Measurements from ENCODE around the gene DYSF. TPM values are rescaled to one million over a fixed set of nuclear protein-coding genes. Genes with fewer than 3 reads are reported as not detected.
"Not testable (repeated sequence)": the region's sequence is repeated elsewhere in the genome, so short reads cannot be mapped to it uniquely, and the experiment has no call there.

DYSF gene
- total RNA-seq, 1 experiment from 2014 or later: 0.31 TPM

GRCh38 chr2:71426721-71427120, 26.6 kb upstream of the DYSF start:
- H3K4me3 ChIP-seq (ENCODE audit: low read depth in 2 of 2, low read length in 2 of 2): no peak overlapping the region
- DNase-seq (ENCODE audit: low read depth, low spot score) (no peak), ATAC-seq (no peak)
- H3K9me3 ChIP-seq (ENCODE audit: control insufficient read depth, insufficient read depth, low read depth, low read length): no peaks in the 10 kb centered on the region
- TF ChIP-seq TCF7L2 (IDR thresholded peaks at IDR 0.05; ENCODE audit: low read depth, low read length): no peak
- TF ChIP-seq REST (IDR thresholded peaks at IDR 0.05; ENCODE audit: insufficient read depth in 1 of 2, low read depth in 2 of 2, low read length in 1 of 2): no peak
- no peak for TF ChIP-seq POLR2AphosphoS5 (IDR thresholded peaks at IDR 0.05; ENCODE audit: low read depth, low read length)
- TF ChIP-seq CTCF (IDR thresholded peaks at IDR 0.05): no peak
- TF ChIP-seq SIN3A (IDR thresholded peaks at IDR 0.05; ENCODE audit: borderline replicate concordance, insufficient read depth, low read depth, low read length): no peak
- no peaks in the 10 kb centered on the region for H3K27me3 ChIP-seq (ENCODE audit: control insufficient read depth, insufficient read depth, low read length)
- no peak overlapping the region for H3K27ac ChIP-seq (ENCODE audit: low read length)
- BruUV-seq (replicated peaks): no TSS peak
- in situ Hi-C loops (cut with HindIII; ENCODE audit: low pct_unique_long_range_greater_than_20kb, low sequenced_read_pairs): no loop called here
- peaks cover 50% of the 10 kb centered on the region for H3K36me3 ChIP-seq (ENCODE audit: control insufficient read depth, insufficient read depth, low read length)
- ChIA-PET CTCF (no interaction called here), POLR2A (no interaction called here)
- no peaks in the 10 kb centered on the region; the same call in 1 of the 2 replicates for H3K4me1 ChIP-seq (ENCODE audit: control insufficient read depth, insufficient read depth, low read length)
- intact Hi-C loops (cut with micrococcal nuclease; ENCODE audit: unreplicated experiment): no loop called here

- Histone ChIP-seq H3K36me3 (ENCODE audit: control insufficient read depth, insufficient read depth, low read length) (peaks cover 38% of the 10 kb centered on the region), H3K4me3 (ENCODE audit: low read depth in 2 of 2, low read length in 2 of 2) (no peak overlapping the region), H3K4me1 (ENCODE audit: control insufficient read depth, insufficient read depth, low read length) (no peaks in the 10 kb centered on the region), H3K27me3 (ENCODE audit: control insufficient read depth, insufficient read depth, low read length) (no peaks in the 10 kb centered on the region), H3K27ac (ENCODE audit: low read length) (no peak overlapping the region), H3K9me3 (ENCODE audit: control insufficient read depth, insufficient read depth, low read depth, low read length) (no peaks in the 10 kb centered on the region)
- in situ Hi-C loops (cut with HindIII; ENCODE audit: low pct_unique_long_range_greater_than_20kb, low sequenced_read_pairs) (no loop called here), intact Hi-C loops (cut with micrococcal nuclease; ENCODE audit: unreplicated experiment) (no loop called here)
- no TSS peak for BruUV-seq (replicated peaks)
- ATAC-seq: no peak
- no peak for DNase-seq (ENCODE audit: low read depth, low spot score)
- CTCF ChIA-PET: no interaction called here
- POLR2A ChIA-PET: no interaction called here
- TF ChIP-seq TCF7L2 (IDR thresholded peaks at IDR 0.05; ENCODE audit: low read depth, low read length) (no peak), SIN3A (IDR thresholded peaks at IDR 0.05; ENCODE audit: borderline replicate concordance, insufficient read depth, low read depth, low read length) (no peak), CTCF (IDR thresholded peaks at IDR 0.05) (no peak), POLR2AphosphoS5 (IDR thresholded peaks at IDR 0.05; ENCODE audit: low read depth, low read length) (no peak), REST (IDR thresholded peaks at IDR 0.05; ENCODE audit: insufficient read depth in 1 of 2, low read depth in 2 of 2, low read length in 1 of 2) (no peak)
These were observed 24.6 kb upstream of the DYSF start for GRCh38 chr2:71428472-71429383.

GRCh38 chr2:71445142-71445541, 8.2 kb upstream of the DYSF start:
- H3K27me3 ChIP-seq (ENCODE audit: control insufficient read depth, insufficient read depth, low read length); CTCF ChIA-PET; BruUV-seq (replicated peaks); H3K36me3 ChIP-seq (ENCODE audit: control insufficient read depth, insufficient read depth, low read length); H3K9me3 ChIP-seq (ENCODE audit: control insufficient read depth, insufficient read depth, low read depth, low read length); DNase-seq (ENCODE audit: low read depth, low spot score); H3K27ac ChIP-seq (ENCODE audit: low read length); ATAC-seq; in situ Hi-C loops (cut with HindIII; ENCODE audit: low pct_unique_long_range_greater_than_20kb, low sequenced_read_pairs); H3K4me1 ChIP-seq (ENCODE audit: control insufficient read depth, insufficient read depth, low read length); H3K4me3 ChIP-seq (ENCODE audit: low read depth in 2 of 2, low read length in 2 of 2); intact Hi-C loops (cut with micrococcal nuclease; ENCODE audit: unreplicated experiment): not testable (repeated sequence)
- POLR2A ChIA-PET: interaction anchor here (0.6 kb wide), 1 partner anchor 244 kb away, joined by 5 read pairs; no protein-coding TSS in a partner anchor
